Body of pancreas (tissue), 4 donors: Measurements from ENCODE around the gene HS3ST4. TPM values are rescaled to one million over a fixed set of nuclear protein-coding genes. Genes with fewer than 3 reads are reported as not detected.

Experiments used
- ATAC-seq: fragments of 150-250 bp; one replicate; pipeline ENCODE4 v1.9.1; 2016
- DNase-seq, 4 donors: peaks; one replicate each; pipeline ENCODE4 v3.0.0-alpha.2; 2019
- H3K27ac ChIP-seq, 4 donors: fragments of 200-600 bp; sonication (generic); 1 replicate in 3 of 4; 2 replicates in 1 of 4; pipeline versions ENCODE4 v1.5.1 to v1.6.1; 2016 to 2019; ENCODE audit warnings: mild to moderate bottlenecking in 1 of 4, mixed read lengths in 1 of 4, moderate library complexity in 1 of 4
- H3K27me3 ChIP-seq, 2 donors: fragments of 200-600 bp; sonication (generic); one replicate each; pipeline ENCODE4 v1.6.0; 2016; ENCODE audit warnings: mild to moderate bottlenecking in 1 of 2
- H3K36me3 ChIP-seq, 2 donors: fragments of 200-600 bp; sonication (generic); replicated peaks in 1 of 2; 2 replicates each; pipeline ENCODE4 v1.5.1; 2016; ENCODE audit warnings: low read depth in 2 of 2; ENCODE audit not compliant: insufficient read depth in 1 of 2
- H3K4me1 ChIP-seq: fragments of 200-600 bp; sonication (generic); one replicate; pipeline ENCODE4 v1.6.0; 2016
- H3K4me3 ChIP-seq, 2 donors: fragments of 200-600 bp; sonication (generic); 1 replicate in 1 of 2; 2 replicates in 1 of 2; pipeline ENCODE4 v1.5.1; 2016 to 2019
- H3K9me3 ChIP-seq, 3 donors: fragments of 200-600 bp; sonication (generic); 1 replicate in 2 of 3; 2 replicates in 1 of 3; pipeline ENCODE4 v1.5.1; 2016
- CTCF ChIP-seq, 7 experiments: fragments of 450-650 bp in 4 of 7; fragments of 200-600 bp in 3 of 7; sonication (generic) in 3 of 7; IDR thresholded peaks; one replicate each; pipeline ENCODE4 v1.5.1; 2016 to 2019; ENCODE audit warnings: antibody characterized with exemption in 7 of 7
- POLR2A ChIP-seq, 3 donors: fragments of 450-650 bp; IDR thresholded peaks; one replicate each; pipeline ENCODE4 v1.6.1; 2016; ENCODE audit warnings: antibody characterized with exemption in 3 of 3, mild to moderate bottlenecking in 2 of 3
- WGBS, 2 donors: methylation state at CpG; one replicate each; pipeline ENCODE4 v1.1.5; 2017; 5-methylcytosine and 5-hydroxymethylcytosine counted together
- intact Hi-C: fragments of 100-400 bp; cut with DNase I; formaldehyde crosslinking; loops from one replicate; pipeline ENCODE4 v1.15.1; 2023
- total RNA-seq, 2 donors: library from RNA; depleted of rRNA; stranded (reverse); fragments of >200 nt; gene quantifications; one replicate each; pipeline ENCODE4 v1.1.0, GENCODE V29; 2016

Gene HS3ST4
- total RNA-seq, 2 donors from 2014 or later = not detected

- no peak overlapping the region for H3K4me3 ChIP-seq
- no peak for TF ChIP-seq CTCF (IDR thresholded peaks at IDR 0.05)
- no peak for TF ChIP-seq POLR2A (IDR thresholded peaks at IDR 0.05)
- no peaks in the 10 kb centered on the region for H3K36me3 ChIP-seq
- no peaks in the 10 kb centered on the region for H3K9me3 ChIP-seq
- H3K27ac ChIP-seq = no peak overlapping the region
- WGBS, 2 donors = 24 to 28% methylated on average over 7 of the region's 7 CpGs
- DNase-seq = no peak
- no peaks in the 10 kb centered on the region for H3K4me1 ChIP-seq
- ATAC-seq = no peak
- intact Hi-C loops = no loop called here
- H3K27me3 ChIP-seq = no peaks in the 10 kb centered on the region
These were observed 17.5 kb downstream of the HS3ST4 start for GRCh38 chr16:25709213-25709612.

- DNase-seq = no peak
- no peaks in the 10 kb centered on the region for H3K9me3 ChIP-seq
- no peaks in the 10 kb centered on the region for H3K4me1 ChIP-seq
- H3K27me3 ChIP-seq = no peaks in the 10 kb centered on the region
- no peak overlapping the region for H3K27ac ChIP-seq
- ATAC-seq = no peak
- H3K36me3 ChIP-seq = no peaks in the 10 kb centered on the region
- TF ChIP-seq POLR2A (IDR thresholded peaks at IDR 0.05) (no peak), CTCF (IDR thresholded peaks at IDR 0.05) (no peak)
- 64 to 69% methylated on average over 13 of the region's 13 CpGs for WGBS, 2 donors
- intact Hi-C loops = no loop called here
- no peak overlapping the region for H3K4me3 ChIP-seq
These were observed 22.2 kb downstream of the HS3ST4 start for GRCh38 chr16:25713785-25714570.

- no peaks in the 10 kb centered on the region for H3K36me3 ChIP-seq
- no peak for ATAC-seq
- intact Hi-C loops = no loop called here
These were observed 24.4 kb downstream of the HS3ST4 start for GRCh38 chr16:25716186-25716585.

GRCh38 chr16:25721439-25721838 lies 29.7 kb downstream of the HS3ST4 start:
- intact Hi-C loops = no loop called here
- no peak for DNase-seq
- H3K27me3 ChIP-seq = no peaks in the 10 kb centered on the region
- H3K4me3 ChIP-seq = no peak overlapping the region
- no peak for ATAC-seq
- no peaks in the 10 kb centered on the region for H3K36me3 ChIP-seq
- no peak overlapping the region for H3K27ac ChIP-seq
- no peaks in the 10 kb centered on the region for H3K4me1 ChIP-seq
- TF ChIP-seq POLR2A (IDR thresholded peaks at IDR 0.05) (no peak), CTCF (IDR thresholded peaks at IDR 0.05) (no peak)
- H3K9me3 ChIP-seq = no peaks in the 10 kb centered on the region
- WGBS, 2 donors = 62 to 78% methylated on average over 3 of the region's 3 CpGs

More at GRCh38 chr16:25716186-25716585, 24.4 kb downstream of the HS3ST4 start:
- Histone ChIP-seq H3K27ac (no peak overlapping the region), H3K9me3 (no peaks in the 10 kb centered on the region), H3K4me1 (no peaks in the 10 kb centered on the region), H3K4me3 (no peak overlapping the region), H3K27me3 (no peaks in the 10 kb centered on the region)
- DNase-seq = no peak
- 67 to 72% methylated on average over 2 of the region's 2 CpGs for WGBS, 2 donors
- TF ChIP-seq POLR2A (IDR thresholded peaks at IDR 0.05) = no peak
- TF ChIP-seq CTCF (IDR thresholded peaks at IDR 0.05) = no peak
